Transverse colon (tissue), 4 donors: ENCODE data around the gene RLIM. TPM values are rescaled to one million over a fixed set of nuclear protein-coding genes. Genes with fewer than 3 reads are reported as not detected.

ENCODE experiments used
- DNase-seq: peaks from one replicate; pipeline ENCODE4 v3.0.0-alpha.2; 2019
- H3K27ac ChIP-seq, 4 donors: fragments of 200-600 bp; sonication (generic); 2 replicates each; pipeline ENCODE4 v1.5.1; 2016 to 2018; ENCODE audit warnings: inconsistent platforms in 4 of 4
- H3K27me3 ChIP-seq: fragments of 200-600 bp; sonication (generic); 2 replicates; pipeline ENCODE4 v1.5.1; 2017; ENCODE audit warnings: inconsistent platforms
- H3K36me3 ChIP-seq, 4 donors: fragments of 200-600 bp; sonication (generic); 2 replicates each; pipeline ENCODE4 v1.5.1; 2017 to 2019; ENCODE audit warnings: inconsistent platforms in 4 of 4
- H3K4me1 ChIP-seq, 4 donors: fragments of 200-600 bp; sonication (generic); 2 replicates each; pipeline ENCODE4 v1.5.1; 2017 to 2020; ENCODE audit warnings: inconsistent platforms in 4 of 4
- H3K4me3 ChIP-seq, 4 donors: fragments of 200-600 bp; sonication (generic); 1 replicate in 1 of 4; 2 replicates in 3 of 4; pipeline versions ENCODE4 v1.5.1 to v1.6.1; 2017 to 2019; ENCODE audit warnings: inconsistent platforms in 4 of 4
- H3K9me3 ChIP-seq, 2 donors: fragments of 200-600 bp; sonication (generic); 2 replicates each; pipeline ENCODE4 v1.5.1; 2017 to 2019; ENCODE audit warnings: inconsistent platforms in 2 of 2
- EP300 ChIP-seq: sonication (generic); formaldehyde crosslinking; IDR thresholded peaks from one replicate; pipeline ENCODE4 v1.6.1; 2017; ENCODE audit warnings: antibody characterized with exemption, low read depth
- POLR2A ChIP-seq: fragments of 450-650 bp; IDR thresholded peaks from one replicate; pipeline ENCODE4 v1.6.1; 2016; ENCODE audit warnings: antibody characterized with exemption, mild to moderate bottlenecking, moderate library complexity
- POLR2AphosphoS5 ChIP-seq, 3 donors: sonication (generic); formaldehyde crosslinking; IDR thresholded peaks; one replicate each; pipeline ENCODE4 v1.6.1; 2016; ENCODE audit warnings: antibody characterized with exemption in 3 of 3
- WGBS, 2 donors: methylation state at CpG; one replicate each; pipeline ENCODE4 v1.1.5; 2018; ENCODE audit warnings: low coverage in 1 of 2; 5-methylcytosine and 5-hydroxymethylcytosine counted together
- in situ Hi-C, 4 donors: fragments of 200-750 bp; cut with MboI; loops; one replicate each; pipeline versions ENCODE4 v1.15.0 to v1.15.1; 2017; ENCODE audit warnings: low sequenced_read_pairs in 3 of 4, low pct_ligation_motif_present in 1 of 4, low pct_unique_long_range_greater_than_20kb in 1 of 4
- intact Hi-C: fragments of 100-400 bp; cut with DNase I; formaldehyde crosslinking; loops from one replicate; pipeline ENCODE4 v1.15.1; 2023; ENCODE audit warnings: low total_unique reads
- total RNA-seq, 4 donors: library from RNA; depleted of rRNA; stranded (reverse); fragments of >200 nt; gene quantifications; one replicate each; pipeline ENCODE4 v1.1.0, GENCODE V29; 2016
- TF ChIP-seq, protein P1 (sequence below), 5 experiments: fragments of 200-600 bp in 3 of 5; fragments of 450-650 bp in 2 of 5; sonication (generic) in 3 of 5; IDR thresholded peaks; 1 replicate in 2 of 5; 2 replicates in 3 of 5; pipeline ENCODE4 v1.5.1; 2016 to 2017; ENCODE audit warnings: antibody characterized with exemption in 5 of 5, inconsistent platforms in 3 of 5, mild to moderate bottlenecking in 2 of 5, moderate library complexity in 1 of 5

Gene RLIM
- total RNA-seq, 4 donors from 2014 or later = 15.8 to 20.6 (median 16.9) TPM

DNA sequence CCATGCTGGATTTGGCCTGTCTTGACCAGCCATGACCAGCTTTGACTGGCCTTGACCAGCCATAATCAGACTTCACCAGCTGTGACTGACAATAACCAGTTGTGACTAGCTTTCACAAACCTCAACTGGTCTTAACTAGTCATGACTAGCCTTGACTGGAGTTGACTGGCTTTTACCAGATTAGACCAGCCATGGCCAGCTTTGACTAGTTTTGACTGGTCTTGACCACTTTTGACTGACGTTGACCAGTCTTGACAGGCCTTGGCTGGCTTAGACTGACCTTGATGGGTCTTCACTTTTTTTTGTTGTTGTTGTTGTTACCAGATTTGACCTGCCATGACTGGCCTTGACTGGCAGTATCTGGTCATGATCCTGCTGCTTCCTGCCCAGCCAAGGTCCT lies 67.4 kb downstream of the RLIM start:
- in situ Hi-C loops = loop anchor here in 3 of 4 donors (10.0 to 25.0 kb wide), 3 partner anchors 160 to 685 kb away; partner anchors contain the start of gene XIST (in 1 of the 3)
- TF ChIP-seq EP300 (no peak), POLR2A (no peak), POLR2AphosphoS5 (IDR thresholded peaks at IDR 0.05) (no peak)
- TF ChIP-seq, protein P1, sequence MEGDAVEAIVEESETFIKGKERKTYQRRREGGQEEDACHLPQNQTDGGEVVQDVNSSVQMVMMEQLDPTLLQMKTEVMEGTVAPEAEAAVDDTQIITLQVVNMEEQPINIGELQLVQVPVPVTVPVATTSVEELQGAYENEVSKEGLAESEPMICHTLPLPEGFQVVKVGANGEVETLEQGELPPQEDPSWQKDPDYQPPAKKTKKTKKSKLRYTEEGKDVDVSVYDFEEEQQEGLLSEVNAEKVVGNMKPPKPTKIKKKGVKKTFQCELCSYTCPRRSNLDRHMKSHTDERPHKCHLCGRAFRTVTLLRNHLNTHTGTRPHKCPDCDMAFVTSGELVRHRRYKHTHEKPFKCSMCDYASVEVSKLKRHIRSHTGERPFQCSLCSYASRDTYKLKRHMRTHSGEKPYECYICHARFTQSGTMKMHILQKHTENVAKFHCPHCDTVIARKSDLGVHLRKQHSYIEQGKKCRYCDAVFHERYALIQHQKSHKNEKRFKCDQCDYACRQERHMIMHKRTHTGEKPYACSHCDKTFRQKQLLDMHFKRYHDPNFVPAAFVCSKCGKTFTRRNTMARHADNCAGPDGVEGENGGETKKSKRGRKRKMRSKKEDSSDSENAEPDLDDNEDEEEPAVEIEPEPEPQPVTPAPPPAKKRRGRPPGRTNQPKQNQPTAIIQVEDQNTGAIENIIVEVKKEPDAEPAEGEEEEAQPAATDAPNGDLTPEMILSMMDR (IDR thresholded peaks at IDR 0.05) = no peak
- Histone ChIP-seq H3K36me3 (no peaks in the 10 kb centered on the region), H3K27me3 (no peaks in the 10 kb centered on the region), H3K4me1 (no peaks in the 10 kb centered on the region), H3K27ac (no peak overlapping the region), H3K9me3 (no peaks in the 10 kb centered on the region), H3K4me3 (no peak overlapping the region)
- no peak for DNase-seq
- WGBS, 2 donors = 60% methylated on average over 1 of the region's 1 CpG; no CpG with 5 or more reads in 1 of the 2 donors
- intact Hi-C loops = loop anchor here (10.0 kb wide), 1 partner anchor 162 kb away; no protein-coding TSS in a partner anchor

DNA sequence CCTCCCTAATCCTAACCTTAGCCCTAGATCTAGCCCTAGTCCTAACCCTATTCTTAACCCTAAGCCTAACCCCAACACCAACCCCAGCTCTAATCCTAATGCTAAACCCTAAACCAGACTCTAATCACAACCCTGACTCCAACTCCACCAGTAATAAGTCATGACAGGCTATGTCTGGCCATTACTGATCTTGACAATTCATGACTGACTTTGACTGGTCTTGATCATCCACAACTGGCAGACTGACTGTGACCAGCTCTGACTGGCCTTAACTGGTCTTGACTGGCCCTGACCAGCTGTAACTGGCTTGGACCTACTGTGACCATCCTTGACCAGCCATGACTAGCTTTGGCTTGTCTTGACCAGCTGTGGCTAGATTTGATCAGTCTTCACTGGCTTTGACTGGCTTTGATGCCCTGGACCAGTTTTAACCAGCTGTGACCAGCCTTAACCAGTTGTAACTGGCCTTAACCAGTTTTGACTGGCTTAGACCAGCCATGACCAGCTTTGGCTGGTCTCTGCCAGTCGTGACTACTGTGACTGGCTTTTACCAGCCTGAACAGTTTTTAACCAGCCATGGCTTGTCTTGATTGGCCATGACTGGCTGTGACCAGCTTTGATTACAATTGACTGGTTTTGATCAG lies 68.4 kb downstream of the RLIM start:
- in situ Hi-C loops = loop anchor here in 3 of 4 donors (10.0 to 25.0 kb wide), 3 partner anchors 159 to 684 kb away; partner anchors contain the start of gene XIST (in 1 of the 3)
- H3K36me3 ChIP-seq = no peaks in the 10 kb centered on the region

DNA sequence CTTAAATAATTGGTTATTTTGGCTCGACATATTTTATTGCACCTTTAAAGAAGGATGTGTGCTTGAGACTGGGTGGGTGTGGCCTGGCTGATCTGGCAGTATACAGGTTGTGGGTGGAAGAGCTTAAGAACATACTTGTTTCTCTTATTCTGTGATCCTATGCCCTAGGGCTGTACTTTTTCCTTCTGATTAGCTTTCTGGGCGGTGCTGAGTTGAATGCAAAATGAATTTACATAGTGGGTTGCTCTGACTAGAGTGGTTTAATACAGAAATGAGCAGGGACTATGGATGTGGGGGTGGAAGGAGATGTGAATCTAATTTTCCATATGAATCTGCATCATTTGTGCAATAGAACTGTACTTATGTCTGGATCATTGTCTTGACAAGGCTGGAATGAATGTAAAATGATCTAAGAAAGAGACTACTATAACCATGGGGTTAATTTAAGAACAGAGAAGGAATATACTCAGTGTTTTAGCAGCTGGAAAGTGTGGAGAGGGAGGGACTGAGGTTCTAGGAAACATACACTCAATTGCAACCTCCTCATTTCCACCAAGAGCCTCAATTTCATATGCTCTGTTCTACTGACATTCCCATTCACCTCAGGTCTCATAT lies 73.7 kb downstream of the RLIM start:
- H3K4me3 ChIP-seq = no peak overlapping the region
- 35 to 63% methylated on average over 1 to 2 of the region's 2 CpGs for WGBS, 2 donors
- H3K27me3 ChIP-seq = no peaks in the 10 kb centered on the region
- DNase-seq = no peak
- H3K4me1 ChIP-seq = peaks cover 0 to 3% (median 0%) of the 10 kb centered on the region in 4 donors
- H3K27ac ChIP-seq = no peak overlapping the region
- TF ChIP-seq EP300 (no peak), POLR2A (no peak), POLR2AphosphoS5 (IDR thresholded peaks at IDR 0.05) (no peak)
- TF ChIP-seq, protein P1 (IDR thresholded peaks at IDR 0.05) = no peak
- in situ Hi-C loops (loop anchor here in 3 of 4 donors (10.0 to 25.0 kb wide), 3 partner anchors 153 to 678 kb away; partner anchors contain the start of gene XIST (in 1 of the 3)), intact Hi-C loops (loop anchor here (10.0 kb wide), 1 partner anchor 156 kb away; no protein-coding TSS in a partner anchor)
- no peaks in the 10 kb centered on the region for H3K36me3 ChIP-seq
- H3K9me3 ChIP-seq = no peaks in the 10 kb centered on the region

More for the DNA sequence above, 68.4 kb downstream of the RLIM start:
- Histone ChIP-seq H3K27ac (no peak overlapping the region), H3K4me1 (no peaks in the 10 kb centered on the region), H3K4me3 (no peak overlapping the region), H3K27me3 (no peaks in the 10 kb centered on the region), H3K9me3 (no peaks in the 10 kb centered on the region)
- no peak for TF ChIP-seq POLR2AphosphoS5 (IDR thresholded peaks at IDR 0.05)
- TF ChIP-seq, protein P1 (IDR thresholded peaks at IDR 0.05) = no peak
- no peak for TF ChIP-seq EP300
- no peak for TF ChIP-seq POLR2A
- 62% methylated on average over 1 of the region's 1 CpG; no CpG with 5 or more reads in 1 of the 2 donors for WGBS, 2 donors
- no peak for DNase-seq
- intact Hi-C loops = loop anchor here (10.0 kb wide), 1 partner anchor 161 kb away; no protein-coding TSS in a partner anchor

DNA sequence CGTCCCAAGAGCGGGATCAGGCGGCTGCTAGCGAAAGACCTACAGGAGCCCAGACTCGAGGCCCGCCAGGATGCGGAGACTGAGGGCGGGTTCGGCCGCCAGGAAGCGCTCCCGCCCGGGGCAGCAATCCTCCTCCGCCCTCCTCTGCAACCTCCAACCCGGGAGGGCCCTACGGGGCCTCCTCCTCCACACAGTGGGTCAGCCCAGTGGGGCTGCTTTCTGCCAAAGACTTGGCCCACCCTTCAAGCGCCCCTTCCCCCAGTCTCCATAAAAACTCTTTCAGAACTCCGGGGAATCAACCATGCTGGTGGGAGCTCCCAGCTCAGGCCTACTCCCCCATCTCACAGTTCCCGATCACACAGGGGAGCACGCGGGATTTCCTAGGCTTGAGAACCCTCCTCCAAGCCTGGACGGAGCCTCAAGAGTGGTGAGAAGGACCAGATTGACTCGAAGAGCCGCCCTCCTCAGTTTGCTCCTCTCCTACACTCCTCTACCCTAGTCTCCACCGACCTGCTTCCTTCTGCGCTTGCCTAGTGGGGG lies 77.5 kb downstream of the RLIM start:
- H3K27me3 ChIP-seq = no peaks in the 10 kb centered on the region
- DNase-seq = no peak
- TF ChIP-seq EP300 (no peak), POLR2AphosphoS5 (IDR thresholded peaks at IDR 0.05) (no peak), POLR2A (no peak)
- TF ChIP-seq, protein P1 (IDR thresholded peaks at IDR 0.05) = no peak
- peak overlapping the region; percentile 81 to 92 (median 88) for H3K27ac ChIP-seq
- peak overlapping the region; percentile 28 to 51 (median 38) for H3K4me3 ChIP-seq
- WGBS, 2 donors = 0 to 37% methylated on average over 1 to 26 of the region's 26 CpGs
- no peaks in the 10 kb centered on the region for H3K36me3 ChIP-seq
- peaks cover 0 to 9% (median 0%) of the 10 kb centered on the region in 4 donors for H3K4me1 ChIP-seq
- H3K9me3 ChIP-seq = no peaks in the 10 kb centered on the region
- in situ Hi-C loops = loop anchor here in 2 of 4 donors (25.0 kb wide), 2 partner anchors 150 to 675 kb away; partner anchors contain the start of gene XIST (in 1 of the 2)
- intact Hi-C loops = no loop called here
